GM19099 (cell line): ENCODE data around the gene AHI1.

Source experiments
- POLR2A ChIP-seq: IDR thresholded peaks from 3 replicates; pipeline ENCODE4 v1.6.1; 2011; ENCODE audit warnings: low read depth; ENCODE audit not compliant: insufficient read length; ENCODE audit errors: extremely low read depth

AHI1 gene

GRCh38 chr6:135493218-135493961, 4.2 kb downstream of the AHI1 start:
- no peak for TF ChIP-seq POLR2A

- TF ChIP-seq POLR2A, result no peak
Measured at GRCh38 chr6:135490381-135490780, 7.2 kb downstream of the AHI1 start.

- no peak for TF ChIP-seq POLR2A
Measured at GRCh38 chr6:135488023-135488422, 9.5 kb downstream of the AHI1 start.

DNA sequence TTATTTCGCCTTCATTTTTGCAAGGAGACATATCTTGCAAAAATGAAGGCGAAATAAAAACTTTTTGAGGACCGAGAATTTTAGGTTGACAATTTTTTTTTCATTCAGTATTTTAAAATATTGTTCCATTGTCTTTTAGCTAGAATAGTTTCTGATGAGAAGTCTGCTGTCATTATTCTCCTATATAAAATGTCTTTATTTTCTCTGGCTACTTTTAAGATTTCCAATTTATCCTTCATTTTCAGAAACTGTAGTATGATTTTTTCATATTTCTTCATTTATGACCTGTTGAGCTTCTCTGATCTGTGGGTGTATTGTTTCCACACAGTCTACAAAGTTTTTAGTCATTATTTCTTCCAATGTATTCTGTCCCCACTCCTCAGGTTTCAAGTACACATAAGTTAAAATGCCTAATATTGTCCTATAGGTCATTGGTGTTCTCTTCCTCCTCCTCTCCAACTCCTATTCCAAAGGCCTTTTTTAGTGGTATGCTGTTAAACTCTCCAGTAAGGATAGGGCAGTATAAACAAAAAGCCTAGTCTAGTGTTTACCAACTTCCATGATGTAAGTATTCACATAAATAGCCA, 15.7 kb downstream of the AHI1 start:
- no peak for TF ChIP-seq POLR2A

DNA sequence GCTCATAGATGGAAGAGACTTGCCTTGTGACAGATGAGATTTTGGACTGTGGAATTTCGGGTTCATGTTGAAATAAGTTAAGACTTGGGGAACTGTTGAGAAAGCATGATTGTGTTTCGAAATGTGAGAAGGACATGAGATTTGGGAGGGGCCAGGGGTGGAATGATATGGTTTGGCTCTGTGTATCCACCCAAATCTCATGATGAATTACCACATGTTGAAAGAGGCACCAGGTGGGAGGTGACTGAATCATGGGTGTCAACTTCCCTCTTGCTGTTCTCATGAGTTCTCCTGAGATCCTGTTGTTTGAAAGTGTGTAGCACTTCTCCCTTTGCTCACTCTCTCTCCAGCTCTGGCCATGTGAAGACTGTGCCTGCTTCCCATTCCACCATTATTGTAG, 17.9 kb downstream of the AHI1 start:
- TF ChIP-seq POLR2A, result no peak

DNA sequence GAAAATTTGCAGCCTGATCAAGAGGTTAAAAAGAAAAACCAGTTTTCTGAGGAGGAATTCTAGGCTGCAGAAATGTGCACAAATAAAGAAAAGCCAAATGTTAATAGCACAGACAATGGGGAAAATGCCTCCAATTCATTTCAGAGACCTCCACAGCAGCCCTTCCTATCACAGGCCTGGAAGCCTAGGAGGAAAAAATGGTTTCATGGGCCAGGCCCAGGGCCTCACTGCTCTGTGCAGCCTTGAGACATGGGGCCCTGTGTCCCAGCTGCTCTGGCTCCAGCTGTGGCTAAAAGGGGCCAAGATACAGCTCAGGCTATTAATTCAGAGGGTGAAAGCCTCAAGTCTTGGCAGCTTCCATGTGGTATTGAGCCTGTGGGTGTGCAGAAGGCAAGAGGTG, 18.9 kb downstream of the AHI1 start:
- TF ChIP-seq POLR2A, result no peak

- TF ChIP-seq POLR2A, result no peak
Measured at GRCh38 chr6:135475292-135475886, 22.2 kb downstream of the AHI1 start.

GRCh38 chr6:135474362-135474761, 23.2 kb downstream of the AHI1 start:
- TF ChIP-seq POLR2A, result no peak

DNA sequence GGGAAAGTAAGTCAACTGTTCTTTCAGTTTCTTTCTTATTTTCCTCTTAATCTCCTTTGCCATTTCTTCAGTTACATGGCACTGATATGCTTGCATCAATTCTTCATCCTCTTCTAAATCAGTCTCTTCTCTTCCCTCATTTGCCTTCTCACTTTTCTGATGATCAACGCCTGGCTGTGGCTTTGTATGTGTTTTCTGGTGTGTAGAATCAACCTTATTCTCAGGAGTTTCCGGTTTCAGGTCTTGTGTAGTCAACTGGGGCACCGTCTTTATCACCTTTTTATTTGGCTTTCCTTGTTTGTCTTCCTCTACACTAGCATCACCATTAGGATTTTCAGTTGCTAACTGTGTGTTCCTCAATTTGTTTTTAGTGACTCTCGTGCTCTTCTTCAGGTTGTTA, 31.6 kb downstream of the AHI1 start:
- no peak for TF ChIP-seq POLR2A

DNA sequence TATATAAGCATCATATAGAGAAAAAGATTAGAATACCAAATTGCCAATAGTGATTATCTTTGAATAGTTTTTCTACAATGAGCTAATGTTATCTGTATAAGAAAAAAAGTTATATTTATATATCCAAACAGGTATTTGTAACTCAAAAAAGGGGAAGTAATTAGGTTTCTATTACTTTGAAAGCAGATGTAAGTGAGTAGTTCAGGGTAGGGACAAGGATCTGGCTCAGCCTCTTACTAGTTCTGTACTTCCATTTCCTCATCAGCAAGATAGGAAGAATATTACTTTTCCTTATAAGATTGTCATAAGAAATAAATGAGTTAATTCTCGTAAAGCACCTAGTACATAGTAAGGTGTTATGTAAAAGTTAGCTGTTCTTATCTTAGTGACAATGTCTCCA, 32.2 kb downstream of the AHI1 start:
- no peak for TF ChIP-seq POLR2A

GRCh38 chr6:135464634-135465033, 32.9 kb downstream of the AHI1 start:
- TF ChIP-seq POLR2A, result no peak

- TF ChIP-seq POLR2A, result no peak
Measured at GRCh38 chr6:135461208-135461607, 36.3 kb downstream of the AHI1 start.

- TF ChIP-seq POLR2A, result no peak
Measured at GRCh38 chr6:135458051-135458450, 39.5 kb downstream of the AHI1 start.

- no peak for TF ChIP-seq POLR2A
Measured at GRCh38 chr6:135451617-135452190, 45.8 kb downstream of the AHI1 start.

DNA sequence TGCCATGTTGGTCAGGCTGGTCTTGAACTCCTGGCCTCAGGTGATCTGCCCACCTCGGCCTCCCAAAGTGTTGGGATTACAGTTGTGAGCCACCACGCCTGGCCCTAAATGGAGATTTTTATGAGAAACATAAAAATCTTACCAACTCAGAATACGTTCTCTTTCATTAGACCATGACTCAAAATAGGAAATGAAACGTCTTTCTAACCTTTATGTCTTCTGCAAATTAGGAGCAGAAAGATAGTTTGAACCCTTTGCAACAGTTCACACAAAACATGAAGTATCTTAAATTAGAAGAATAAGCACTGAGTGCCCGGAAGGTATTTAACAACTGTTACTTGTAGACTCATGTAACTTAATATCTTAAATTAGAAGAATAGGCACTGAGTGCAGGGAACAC, 48.3 kb downstream of the AHI1 start:
- TF ChIP-seq POLR2A, result no peak
